HG02981 (cell line): ENCODE results near the gene MOB2.

ENCODE experiments used
- ATAC-seq: cut with Tn5 transposase; IDR thresholded peaks from one replicate; pipeline ENCODE4 v1.9.1; 2021; ENCODE audit warnings: mild to moderate bottlenecking, moderate library complexity; ENCODE audit not compliant: unreplicated experiment

MOB2 gene

GRCh38 chr11:1473786-1474185 is 12.8 kb downstream of the MOB2 start:
- ATAC-seq = no peak

GRCh38 chr11:1473011-1473628 is 13.5 kb downstream of the MOB2 start:
- ATAC-seq = no peak

- ATAC-seq = no peak
These were observed 14.2 kb downstream of the MOB2 start for GRCh38 chr11:1472180-1473005.

GRCh38 chr11:1471736-1472135 is 14.8 kb downstream of the MOB2 start:
- ATAC-seq = no peak

GRCh38 chr11:1470681-1471611 is 15.6 kb downstream of the MOB2 start:
- no peak for ATAC-seq

GRCh38 chr11:1469911-1470680 is 16.5 kb downstream of the MOB2 start:
- ATAC-seq = no peak

- no peak for ATAC-seq
These were observed 17.2 kb downstream of the MOB2 start for GRCh38 chr11:1469287-1469910.

- ATAC-seq = no peak
These were observed 18.0 kb downstream of the MOB2 start for GRCh38 chr11:1468473-1469066.

GRCh38 chr11:1468002-1468401 is 18.6 kb downstream of the MOB2 start:
- ATAC-seq = no peak

- no peak for ATAC-seq
These were observed 19.3 kb downstream of the MOB2 start for GRCh38 chr11:1467270-1467669.

GRCh38 chr11:1466784-1467183 is 19.8 kb downstream of the MOB2 start:
- no peak for ATAC-seq

- no peak for ATAC-seq
These were observed 23.5 kb downstream of the MOB2 start for GRCh38 chr11:1463056-1463455.

- no peak for ATAC-seq
These were observed 23.9 kb downstream of the MOB2 start for GRCh38 chr11:1462698-1462975.

GRCh38 chr11:1461826-1462697 is 24.5 kb downstream of the MOB2 start:
- no peak for ATAC-seq

GRCh38 chr11:1460986-1461825 is 25.4 kb downstream of the MOB2 start:
- no peak for ATAC-seq

- ATAC-seq = no peak
These were observed 26.1 kb downstream of the MOB2 start for GRCh38 chr11:1460396-1460985.

GRCh38 chr11:1459764-1460395 is 26.7 kb downstream of the MOB2 start:
- no peak for ATAC-seq
